GM12878 (cell line): ENCODE results near the gene CAB39. TPM values are rescaled to one million over a fixed set of nuclear protein-coding genes. Genes with fewer than 3 reads are reported as not detected.

Experiments used
- ATAC-seq: fragments of 200-7000 bp; cut with Tn5 transposase; 3 replicates; pipeline ENCODE4 v1.9.1; 2020; ENCODE audit warnings: mild to moderate bottlenecking, moderate library complexity
- BruUV-seq: library from RNA; stranded (reverse); fragments of 400-500 nt; replicated peaks from 2 replicates; lab custom pipeline; 2021; lab: Mats Ljungman, UMichigan
- CTCF ChIA-PET: fragments of 300-600 bp; sonication (Branson Sonifier 250); formaldehyde crosslinking; extraction: SDS; loops from one replicate; lab custom pipeline; 2021; ENCODE audit warnings: inconsistent platforms; lab: Yijun Ruan, JAX
- POLR2A ChIA-PET: fragments of 350-600 bp; formaldehyde crosslinking; extraction: SDS; loops from one replicate; lab custom pipeline; 2021; ENCODE audit warnings: inconsistent platforms; lab: Charles Lee
- RAD21 ChIA-PET: fragments of 300-600 bp; sonication (Branson Sonifier 250); formaldehyde crosslinking; loops from one replicate; lab custom pipeline; 2023; ENCODE audit warnings: antibody characterized with exemption; ENCODE audit not compliant: unreplicated experiment; lab: Charles Lee
- SMC1A ChIA-PET: fragments of 300-600 bp; sonication (Branson Sonifier 250); formaldehyde crosslinking; loops from one replicate; lab custom pipeline; 2023; ENCODE audit not compliant: unreplicated experiment, uncharacterized antibody; lab: Charles Lee
- DNase-seq: peaks from one replicate; pipeline ENCODE4 v3.0.0-alpha.2; 2011; ENCODE audit warnings: low read depth, low spot score
- FAIRE-seq: peaks from 3 replicates; lab custom pipeline; 2011; peaks lifted over from hg19 to GRCh38; lab: Jason Lieb, UNC
- H2AFZ ChIP-seq: 2 replicates; pipeline ENCODE4 v1.6.0; 2011; ENCODE audit warnings: low read depth, low read length, control low read depth; ENCODE audit not compliant: control insufficient read depth
- H3K27ac ChIP-seq: 2 replicates; pipeline ENCODE4 v1.5.1; 2011; ENCODE audit warnings: control low read depth; ENCODE audit not compliant: control insufficient read depth, insufficient read depth
- H3K27me3 ChIP-seq, 2 experiments: replicated peaks in 1 of 2; 2 replicates each; pipeline versions ENCODE4 v1.6.0 to v1.6.1; 2011; ENCODE audit warnings: low read length in 1 of 2; ENCODE audit not compliant: control insufficient read depth in 2 of 2, insufficient read depth in 2 of 2
- H3K36me3 ChIP-seq, 2 experiments: 2 replicates each; pipeline ENCODE4 v1.5.1; 2011; ENCODE audit warnings: low read length in 1 of 2; ENCODE audit not compliant: control insufficient read depth in 2 of 2, insufficient read depth in 2 of 2
- H3K4me1 ChIP-seq: 2 replicates; pipeline ENCODE4 v1.6.1; 2011; ENCODE audit warnings: mild to moderate bottlenecking, low read length, moderate library complexity, mixed read lengths; ENCODE audit not compliant: control insufficient read depth, insufficient read depth
- H3K4me2 ChIP-seq: 2 replicates; pipeline ENCODE4 v1.6.0; 2011; ENCODE audit warnings: control low read depth; ENCODE audit not compliant: control insufficient read depth, insufficient read depth
- H3K4me3 ChIP-seq: fragments of 200-600 bp; sonication (generic); 2 replicates; pipeline ENCODE4 v1.5.1; 2016
- H3K79me2 ChIP-seq: 2 replicates; pipeline ENCODE4 v1.6.0; 2011; ENCODE audit warnings: low read length; ENCODE audit not compliant: control insufficient read depth, insufficient read depth
- H3K9ac ChIP-seq: 2 replicates; pipeline ENCODE4 v1.8.0; 2011; ENCODE audit warnings: low read length, control low read depth, mixed read lengths; ENCODE audit not compliant: control insufficient read depth, insufficient read depth
- H3K9me3 ChIP-seq: replicated peaks from 3 replicates; pipeline ENCODE4 v1.5.1; 2011; ENCODE audit warnings: mild to moderate bottlenecking, low read length; ENCODE audit not compliant: control insufficient read depth, insufficient read depth
- H4K20me1 ChIP-seq: 2 replicates; pipeline ENCODE4 v1.6.0; 2011; ENCODE audit not compliant: control insufficient read depth, insufficient read depth
- CHD2 ChIP-seq: IDR thresholded peaks from 2 replicates; pipeline ENCODE4 v1.6.1; 2011; ENCODE audit warnings: low read depth, low read length, improper control_type of control experiment, borderline replicate concordance
- IRF5 ChIP-seq: fragments of 450-650 bp; IDR thresholded peaks from 2 replicates; pipeline ENCODE4 v1.6.1; 2017; ENCODE audit warnings: borderline replicate concordance
- MLLT1 ChIP-seq: fragments of 450-650 bp; IDR thresholded peaks from 2 replicates; pipeline ENCODE4 v1.6.1; 2016; ENCODE audit warnings: mild to moderate bottlenecking
- RFX5 ChIP-seq: IDR thresholded peaks from 2 replicates; pipeline ENCODE4 v1.6.1; 2011; ENCODE audit warnings: low read depth, low read length, improper control_type of control experiment
- RUNX3 ChIP-seq: IDR thresholded peaks from 2 replicates; pipeline ENCODE4 v1.6.1; 2012; ENCODE audit warnings: low read length, inconsistent platforms
- SMAD5 ChIP-seq: IDR thresholded peaks from 2 replicates; pipeline ENCODE4 v1.6.1; 2016; ENCODE audit warnings: antibody characterized with exemption, low read depth
- TCF7 ChIP-seq: IDR thresholded peaks from 2 replicates; pipeline ENCODE4 v1.6.1; 2014; ENCODE audit warnings: antibody characterized with exemption, borderline replicate concordance
- WRNIP1 ChIP-seq: IDR thresholded peaks from 2 replicates; pipeline ENCODE4 v1.6.1; 2011; ENCODE audit warnings: low read depth, low read length, improper control_type of control experiment, borderline replicate concordance
- ZBED1 ChIP-seq: IDR thresholded peaks from 2 replicates; pipeline ENCODE4 v1.6.1; 2016; ENCODE audit warnings: borderline replicate concordance
- ZSCAN29 ChIP-seq: fragments of 450-650 bp; IDR thresholded peaks from 2 replicates; pipeline ENCODE4 v1.6.1; 2017; ENCODE audit warnings: mild to moderate bottlenecking, moderate library complexity
- WGBS: methylation state at CpG from one replicate; pipeline ENCODE4 v1.1.6; 2016; ENCODE audit warnings: low lambda C conversion rate; ENCODE audit not compliant: insufficient replicate concordance, insufficient coverage; ENCODE audit errors: missing lambda C conversion rate; 5-methylcytosine and 5-hydroxymethylcytosine counted together
- in situ Hi-C: fragments of 300-500 bp; cut with MboI; formaldehyde crosslinking; loops from 9 replicates; pipeline ENCODE4 v1.14.3; 2018; ENCODE audit warnings: mixed read lengths
- intact Hi-C: fragments of 100-400 bp; cut with micrococcal nuclease; formaldehyde crosslinking; loops from one replicate; pipeline ENCODE4 v1.14.2; 2022; ENCODE audit not compliant: unreplicated experiment
- polyA plus RNA-seq, 11 experiments: library from polyadenylated mRNA; depleted of rRNA in 4 of 11; unstranded in 6 of 11; stranded (reverse) in 5 of 11; fragments of >200 nt; fragmentation: Nextera tagmentation in 4 of 11; fragmentation: Illumina TruSeq in 1 of 11; extraction: Ambion mirVana in 4 of 11; extraction: Trizol in 1 of 11; gene quantifications; 1 replicate in 1 of 11; 2 replicates in 10 of 11; pipeline versions ENCODE4 v1.2.1 to v1.2.3, GENCODE V29; 2011 to 2016; ENCODE audit warnings: inconsistent platforms in 2 of 11, missing spikeins in 2 of 11, low read depth in 1 of 11
- total RNA-seq, 4 experiments: library from RNA; depleted of rRNA in 3 of 4; stranded (reverse); fragments of >200 nt in 3 of 4; fragmentation: Illumina TruSeq in 1 of 4; extraction: Trizol in 1 of 4; gene quantifications; 2 replicates each; pipeline versions ENCODE4 v1.2.1 to v1.2.3, GENCODE V29; 2013 to 2021

CAB39 gene
- total and polyA plus RNA-seq, 10 of the 15 experiments (the other 5 are each of a cell fraction or from before 2014, with no cell fraction given) = 13.3 to 129 (median 62.9) TPM

DNA sequence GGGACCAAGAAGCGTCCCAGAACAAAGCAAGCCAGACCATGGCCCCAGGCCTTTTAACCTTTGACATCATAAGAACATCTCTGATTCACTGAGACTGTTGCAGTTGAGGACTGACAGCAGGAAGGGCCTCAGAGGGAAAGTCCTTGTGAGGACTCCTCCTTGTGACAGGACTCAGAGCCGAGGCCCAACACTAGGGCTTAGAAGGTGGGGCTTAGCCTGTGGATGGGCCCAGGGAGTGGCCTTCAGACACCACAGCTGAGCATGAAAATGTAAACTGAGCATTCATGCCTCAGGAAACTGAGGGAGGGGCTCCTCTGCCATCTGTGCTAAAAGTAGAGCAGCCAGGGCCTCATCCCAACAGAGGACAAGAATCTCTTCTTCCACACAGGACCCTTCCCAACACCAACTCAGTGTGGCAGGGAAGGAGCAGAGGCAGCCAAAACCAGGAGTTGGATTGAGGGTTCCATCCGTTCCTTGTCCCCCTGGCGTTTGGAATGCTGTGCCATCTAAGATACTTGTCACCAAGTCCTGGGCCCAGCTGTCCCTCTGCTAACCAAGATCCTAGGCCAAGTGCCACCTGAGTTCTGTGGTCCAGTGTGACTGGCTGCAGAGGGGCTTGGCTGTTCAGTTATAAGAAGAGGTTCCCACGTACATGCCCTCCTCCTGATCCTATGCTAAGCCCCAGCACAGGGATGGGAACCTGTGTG is 37.5 kb upstream of the CAB39 start (continued):
- no peak for TF ChIP-seq MLLT1
- TF ChIP-seq ZSCAN29 = no peak
- TF ChIP-seq TCF7 = no peak
- no peak for TF ChIP-seq IRF5

DNA sequence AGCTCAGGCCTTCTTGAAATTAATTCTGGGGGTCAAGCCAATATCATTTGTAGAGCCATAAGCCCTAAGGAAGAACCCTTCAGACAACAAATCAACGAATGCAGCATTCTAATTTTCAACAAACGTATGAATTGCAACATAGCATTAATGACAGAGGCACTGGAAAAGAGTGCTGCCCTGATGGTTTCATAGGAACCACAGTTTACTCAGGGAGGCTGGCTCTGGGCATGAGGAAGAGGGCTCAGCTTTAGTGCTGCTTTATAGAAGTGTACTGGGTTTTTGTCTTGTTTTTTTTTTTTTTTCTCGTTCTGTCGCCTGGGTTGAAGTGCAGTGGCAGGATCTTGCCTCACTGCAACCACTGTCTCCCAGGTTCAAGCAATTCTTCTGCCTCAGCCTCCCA is 36.1 kb upstream of the CAB39 start:
- no peak for TF ChIP-seq ZBED1
- TF ChIP-seq WRNIP1 = no peak
- TF ChIP-seq CHD2 = no peak
- no peak for TF ChIP-seq SMAD5
- TF ChIP-seq RFX5 = no peak
- no peak for TF ChIP-seq RUNX3
- TF ChIP-seq, all 136 proteins: peak for 0
- Histone ChIP-seq H3K4me1 (no peaks in the 10 kb centered on the region), H3K79me2 (no peaks in the 10 kb centered on the region), H3K27ac (no peak overlapping the region), H3K9ac (no peak overlapping the region), H2AFZ (no peak overlapping the region), H3K4me3 (no peak overlapping the region), H3K4me2 (no peak overlapping the region), H4K20me1 (no peaks in the 10 kb centered on the region), H3K36me3 (no peaks in the 10 kb centered on the region), H3K9me3 (peaks cover 4% of the 10 kb centered on the region; the same call in 1 of the 3 replicates), H3K27me3 (no peaks in the 10 kb centered on the region)
- intact Hi-C loops (no loop called here), in situ Hi-C loops (no loop called here)
- no TSS peak for BruUV-seq
- CTCF ChIA-PET = interaction anchor here (1.2 to 2.6 kb wide), 2 partner anchors 14 to 121 kb away, joined by 3 to 10 read pairs; no protein-coding TSS in a partner anchor
- SMC1A ChIA-PET = interaction anchor here (0.6 to 2.6 kb wide), 3 partner anchors 10 to 37 kb away, joined by 3 to 7 read pairs (median 4); no protein-coding TSS in a partner anchor
- DNase-seq (no peak), ATAC-seq (no peak), FAIRE-seq (no peak)
- RAD21 ChIA-PET = interaction anchor here (1.3 kb wide), 1 partner anchor 8 kb away, joined by 4 read pairs; no protein-coding TSS in a partner anchor
- 47% methylated on average over 2 of the region's 4 CpGs for WGBS
- POLR2A ChIA-PET = interaction anchor here (0.5 to 0.9 kb wide), 4 partner anchors 9 to 117 kb away, joined by 3 to 6 read pairs (median 4); no protein-coding TSS in a partner anchor
